ENCODE measurements around the gene REPIN1.

REPIN1 gene

DNA sequence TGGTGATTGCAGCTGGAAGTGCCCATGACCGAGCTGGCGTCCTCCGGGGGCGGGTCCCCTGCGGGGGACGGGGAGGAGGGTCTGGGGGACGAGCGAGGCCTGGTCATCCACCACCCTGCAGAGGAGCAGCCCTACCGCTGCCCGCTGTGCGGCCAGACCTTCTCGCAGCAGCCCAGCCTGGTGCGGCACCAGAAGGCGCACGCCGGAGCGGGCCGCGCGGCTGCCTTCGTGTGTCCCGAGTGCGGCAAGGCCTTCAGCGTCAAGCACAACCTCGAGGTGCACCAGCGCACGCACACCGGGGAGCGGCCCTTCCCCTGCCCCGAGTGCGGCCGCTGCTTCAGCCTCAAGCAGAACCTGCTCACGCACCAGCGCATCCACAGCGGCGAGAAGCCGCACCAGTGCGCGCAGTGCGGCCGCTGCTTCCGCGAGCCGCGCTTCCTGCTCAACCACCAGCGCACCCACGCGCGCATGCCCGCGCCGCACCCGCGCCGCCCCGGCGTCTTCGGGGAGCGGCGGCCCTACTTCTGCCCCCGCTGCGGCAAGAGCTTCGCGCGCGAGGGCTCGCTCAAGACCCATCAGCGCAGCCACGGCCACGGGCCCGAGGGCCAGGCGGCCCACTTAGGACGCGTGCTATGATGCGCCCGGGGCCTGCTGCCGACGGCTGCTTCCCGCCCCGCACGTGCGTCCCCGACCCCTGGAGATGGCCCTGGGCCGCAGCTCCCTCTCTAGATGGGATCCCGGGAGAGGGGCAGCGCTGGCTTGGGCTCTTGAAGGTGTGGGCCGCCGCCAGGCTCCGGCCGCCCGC lies 39.2 kb downstream of the REPIN1 start:
- DNase-seq (ENCODE audit: low read depth) = no peak

DNA sequence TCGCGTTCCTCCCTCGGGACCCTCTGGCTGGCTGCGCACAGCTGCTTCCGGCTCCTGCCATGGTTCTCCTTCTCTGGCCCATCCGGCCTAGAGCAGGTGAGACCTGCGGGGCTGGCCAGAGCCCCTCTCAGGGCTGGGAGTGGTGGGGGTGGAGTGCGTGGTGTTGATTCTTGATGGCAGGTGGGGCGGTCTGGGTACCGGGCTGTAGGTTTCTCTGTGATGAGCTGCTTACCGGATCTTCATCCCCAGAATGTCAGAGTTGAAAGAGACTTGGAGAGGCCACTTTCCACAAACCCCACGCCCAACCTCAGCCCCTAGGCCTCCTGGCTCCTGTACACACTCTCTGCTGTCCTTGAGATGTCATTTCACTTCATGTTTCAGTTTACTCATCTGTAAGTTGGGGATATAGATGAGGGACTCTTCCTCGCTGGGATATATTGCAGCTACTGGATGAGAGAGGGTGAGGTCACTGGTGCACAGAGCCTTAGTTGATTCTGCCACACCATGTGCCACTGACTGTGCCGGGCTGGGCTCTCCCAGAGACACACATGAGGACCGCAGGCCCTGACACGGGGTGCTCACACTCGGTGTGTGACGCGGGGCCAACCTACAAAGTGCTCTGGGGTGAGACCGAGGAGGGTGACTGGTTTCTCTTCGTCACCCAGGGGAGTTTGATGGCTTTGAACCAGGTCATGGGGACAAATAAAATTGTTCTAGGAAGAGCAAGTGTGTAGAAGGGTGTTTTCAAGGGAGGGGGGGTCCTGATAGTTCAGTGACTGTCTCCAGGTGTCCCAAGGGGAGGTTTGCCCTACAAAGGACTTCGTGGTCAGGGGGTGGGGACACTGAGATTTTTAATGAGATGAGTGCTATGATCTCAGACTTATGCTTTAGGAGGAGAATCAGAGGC lies 40.0 kb downstream of the REPIN1 start:
- DNase-seq (ENCODE audit: low read depth) = no peak

DNA sequence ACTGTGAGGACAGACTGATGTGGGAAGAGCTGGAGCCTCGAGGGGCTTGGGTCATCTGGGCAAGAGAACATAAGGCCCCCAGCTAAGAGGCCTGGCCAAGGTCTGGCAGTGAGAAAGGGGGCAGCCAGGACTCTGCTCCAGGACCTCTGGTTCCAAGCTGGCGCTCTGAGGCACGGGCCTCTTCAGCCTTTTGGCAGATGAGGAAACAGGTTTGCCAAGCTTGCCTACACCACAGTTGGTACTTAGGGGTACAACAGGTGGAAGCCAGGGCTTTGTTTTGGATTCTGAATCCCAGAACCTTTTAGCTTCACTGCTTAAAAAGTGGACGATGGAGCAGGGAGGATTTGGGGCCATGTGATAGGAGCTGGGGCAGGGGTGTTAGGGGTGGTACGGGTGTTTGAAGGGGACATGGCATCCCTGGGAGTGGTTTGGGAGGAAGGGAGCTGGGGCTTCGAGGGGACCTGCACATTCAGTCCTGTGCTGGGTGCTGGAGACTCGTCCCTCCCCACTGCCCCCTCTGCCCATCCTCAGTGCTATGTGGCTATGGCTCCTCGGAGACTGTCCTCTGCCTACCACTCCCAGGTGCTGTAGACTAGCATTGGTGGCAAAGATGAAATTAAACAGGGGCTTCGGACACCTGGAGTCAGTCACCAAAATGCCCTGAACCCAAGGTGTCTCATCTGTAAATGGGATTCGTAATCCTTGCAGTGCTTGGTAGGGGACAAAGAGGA lies 40.8 kb downstream of the REPIN1 start:
- DNase-seq (ENCODE audit: low read depth) = no peak

DNA sequence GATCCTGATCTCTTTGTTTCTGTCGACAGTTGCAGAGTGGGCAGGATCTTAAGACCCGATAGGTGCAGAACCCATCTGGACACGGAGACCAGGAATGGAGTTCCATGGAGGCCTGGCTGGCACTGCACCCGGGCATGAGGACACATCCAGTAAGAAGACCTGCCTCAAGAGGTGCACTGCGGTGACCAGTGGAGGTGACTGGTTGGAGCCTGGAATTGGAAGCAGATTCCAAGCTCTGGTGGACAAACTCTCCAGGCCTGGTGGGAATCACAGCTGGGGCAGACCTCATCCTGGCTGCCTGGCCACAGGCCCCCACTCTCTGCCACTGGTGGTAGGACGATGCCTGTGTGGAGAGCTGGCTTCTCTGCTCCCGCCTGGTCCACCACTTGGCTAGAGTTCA lies 41.5 kb downstream of the REPIN1 start:
- DNase-seq (ENCODE audit: low read depth) = no peak

DNA sequence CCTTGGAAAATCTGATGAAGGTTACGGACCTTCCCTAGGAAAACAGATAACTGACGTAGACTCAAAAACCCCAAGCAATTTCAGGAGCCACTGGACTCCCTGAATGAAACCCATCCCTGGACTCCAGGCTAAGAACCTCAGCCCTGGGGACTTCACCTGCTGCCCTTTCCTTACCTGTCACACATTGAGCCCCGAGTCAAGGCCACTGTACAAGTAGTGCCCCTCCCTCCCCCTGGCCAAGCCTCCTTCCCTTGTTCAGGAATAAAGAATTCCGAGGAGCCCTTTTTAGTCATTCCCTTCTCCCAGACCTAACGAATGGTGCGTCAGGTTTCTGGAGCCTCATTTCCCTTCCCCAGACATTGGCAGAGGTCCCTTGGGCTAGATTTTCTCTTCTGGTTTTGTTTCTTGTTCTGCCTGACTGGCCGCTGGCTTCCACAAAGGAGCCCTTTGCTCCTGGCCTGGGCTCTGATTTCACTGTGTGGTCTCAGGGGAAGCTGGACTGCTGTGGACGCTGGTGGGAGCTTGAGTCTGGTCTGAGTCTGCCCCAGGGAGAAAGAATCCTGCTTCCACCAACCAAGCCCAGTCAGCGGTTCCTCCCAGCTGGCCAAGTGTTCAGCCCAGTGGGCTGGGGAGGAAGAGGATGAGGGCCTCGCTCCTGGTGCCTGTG lies 42.2 kb downstream of the REPIN1 start:
- DNase-seq (ENCODE audit: low read depth) = no peak

DNA sequence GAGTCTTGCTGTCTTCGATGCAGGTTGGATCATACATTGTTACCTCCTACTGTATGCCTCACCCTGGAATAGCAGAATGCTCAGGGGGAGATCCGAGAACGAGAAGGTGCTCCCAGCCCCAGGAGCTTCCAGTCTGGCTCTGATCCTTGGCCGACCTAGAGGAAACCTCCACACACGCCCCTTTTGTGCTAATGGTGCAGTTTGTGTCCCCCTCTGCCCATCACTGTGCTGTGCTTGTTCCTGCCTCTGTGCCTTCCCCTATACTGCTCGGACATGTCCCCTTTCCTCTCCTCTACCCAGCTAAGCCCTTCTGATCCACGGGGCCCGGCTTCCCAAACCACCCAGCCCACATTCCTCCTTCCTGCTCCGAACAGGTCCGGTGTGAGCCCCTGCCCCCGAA lies 43.0 kb downstream of the REPIN1 start:
- DNase-seq (ENCODE audit: low read depth) = no peak

DNA sequence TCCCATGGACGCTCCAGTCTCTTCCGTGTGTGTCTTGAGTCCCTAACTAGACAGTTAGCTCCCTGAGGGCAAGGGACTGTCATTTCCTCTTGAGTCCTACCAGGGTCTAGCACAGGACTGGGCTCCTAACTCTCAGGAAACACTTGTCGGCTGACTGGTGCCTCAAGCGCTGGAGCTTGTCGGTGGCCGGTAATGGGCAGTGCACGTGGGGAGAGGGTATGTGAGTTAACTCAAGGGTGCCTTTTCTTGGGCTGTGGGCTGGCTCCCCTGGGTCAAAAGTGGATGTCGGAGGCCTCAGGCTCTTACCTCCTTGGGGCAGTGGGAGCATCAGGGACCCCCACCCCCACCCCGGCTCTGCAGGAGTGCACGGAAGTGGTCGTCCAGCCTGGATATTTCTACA lies 43.4 kb downstream of the REPIN1 start:
- DNase-seq (ENCODE audit: low read depth) = no peak

DNA sequence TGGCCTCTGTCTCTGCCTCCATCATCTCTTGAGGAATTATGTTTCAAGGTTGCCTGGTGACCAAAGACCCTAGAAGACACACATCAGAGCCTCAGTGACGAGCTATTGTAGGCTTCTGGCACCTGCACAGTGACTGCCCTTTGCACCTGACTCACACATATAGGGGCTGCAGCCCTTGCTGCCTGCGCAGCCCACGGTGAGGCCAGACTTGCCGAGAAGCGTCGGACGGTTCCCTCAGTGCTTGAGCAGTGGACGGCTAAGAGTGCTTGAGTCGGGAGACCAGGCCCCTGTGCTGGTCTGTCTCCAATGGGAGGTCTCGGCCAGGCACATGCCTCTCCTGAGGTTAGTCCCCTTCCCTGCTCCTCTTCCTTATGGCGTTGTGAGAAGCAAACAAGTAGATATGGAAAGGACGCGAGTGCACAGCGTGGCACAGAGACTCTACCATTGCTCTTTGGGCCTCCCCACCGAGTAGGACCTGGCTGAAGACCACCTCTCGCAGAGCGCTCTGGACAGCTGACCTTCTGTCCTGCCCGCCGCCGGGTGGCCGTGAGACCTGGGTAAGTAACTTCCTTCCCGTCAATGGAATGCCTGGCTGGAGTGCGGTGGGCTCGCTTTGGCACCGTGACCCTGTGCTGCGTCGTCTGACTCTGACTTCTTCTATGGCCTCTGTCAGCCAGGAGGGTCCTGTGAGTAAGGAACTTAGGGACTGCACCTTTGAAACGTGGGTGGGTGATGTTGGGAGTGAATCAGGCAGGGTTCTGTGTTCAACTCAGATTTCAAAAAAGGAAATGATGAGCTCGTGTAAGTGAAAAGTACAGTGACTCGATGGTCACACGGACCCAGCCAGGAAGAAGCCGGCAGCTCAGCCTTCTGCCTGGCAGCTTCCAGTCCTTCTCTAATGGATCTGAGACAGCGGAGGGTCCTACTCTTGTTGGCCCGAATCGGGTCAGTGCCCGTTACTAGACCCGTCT lies 44.2 kb downstream of the REPIN1 start:
- no peak for DNase-seq (ENCODE audit: low read depth)

DNA sequence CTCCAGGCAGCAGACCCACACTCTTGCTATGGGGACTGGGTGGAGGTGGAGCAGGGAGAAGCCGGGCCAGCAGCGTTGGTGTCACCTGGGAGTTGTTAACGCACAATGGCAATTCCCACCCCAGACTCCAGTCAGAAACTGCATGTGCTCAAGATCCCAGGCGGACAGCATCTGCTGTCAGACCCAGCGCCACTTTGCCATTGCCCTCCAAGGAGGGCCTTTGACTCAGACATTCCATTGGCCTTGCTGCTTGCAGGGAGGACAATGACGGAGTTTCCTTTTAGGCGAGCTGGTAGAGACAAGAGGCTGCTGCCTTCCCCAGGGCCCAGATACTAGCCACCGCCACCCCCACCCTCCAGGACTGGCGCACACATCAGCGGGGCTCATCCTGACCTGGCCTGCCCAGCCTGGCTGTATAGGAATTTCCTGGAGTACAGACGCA lies 45.0 kb downstream of the REPIN1 start:
- no peak for DNase-seq (ENCODE audit: low read depth)

DNA sequence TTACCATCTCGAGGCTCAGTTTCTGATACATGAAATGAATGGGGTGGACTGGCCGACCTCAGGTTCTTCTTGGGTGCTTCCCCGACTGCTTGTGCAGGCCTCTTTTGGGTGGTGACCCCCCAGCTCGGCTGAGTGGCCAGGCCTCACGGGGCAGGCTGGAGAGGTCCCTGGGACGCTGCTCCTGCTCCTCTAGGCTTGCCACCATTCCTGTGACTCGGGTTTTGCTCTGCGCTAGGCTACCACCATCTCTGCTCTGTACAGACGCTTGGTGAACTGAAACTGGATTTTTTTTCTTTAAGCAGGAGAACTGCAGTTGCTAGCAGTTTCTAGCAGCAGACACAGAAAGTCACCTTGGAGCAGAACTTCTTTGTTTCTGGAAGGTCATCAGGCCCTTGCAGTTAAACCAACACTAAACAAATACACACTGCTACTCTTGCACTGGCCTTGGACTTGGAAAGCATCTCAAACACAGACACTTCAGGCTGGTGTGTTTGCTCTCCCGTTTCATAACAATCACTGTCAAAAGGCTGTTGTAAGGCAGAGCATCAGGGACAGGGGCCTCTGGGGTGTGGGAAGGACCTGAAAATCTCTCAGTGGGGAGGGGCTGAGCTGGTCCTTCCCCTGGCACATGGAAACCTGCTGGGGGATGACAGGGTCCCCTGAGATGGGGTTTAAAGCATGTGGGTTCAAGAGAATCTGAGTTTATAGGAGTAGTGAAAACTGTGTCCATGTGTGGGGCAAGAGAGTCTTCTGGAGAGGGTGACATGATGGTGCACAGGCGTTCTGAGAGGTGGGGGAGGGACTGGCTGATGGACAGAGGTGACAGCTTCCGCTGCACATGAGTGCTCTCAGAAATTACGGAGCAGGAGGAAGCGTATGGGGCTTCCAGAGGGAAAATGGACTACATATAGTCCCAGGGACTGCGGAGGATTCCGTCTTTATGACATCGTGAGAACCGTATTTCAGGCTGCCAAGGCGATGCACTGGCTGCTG lies 46.8 kb downstream of the REPIN1 start:
- no peak for DNase-seq (ENCODE audit: low read depth)

DNA sequence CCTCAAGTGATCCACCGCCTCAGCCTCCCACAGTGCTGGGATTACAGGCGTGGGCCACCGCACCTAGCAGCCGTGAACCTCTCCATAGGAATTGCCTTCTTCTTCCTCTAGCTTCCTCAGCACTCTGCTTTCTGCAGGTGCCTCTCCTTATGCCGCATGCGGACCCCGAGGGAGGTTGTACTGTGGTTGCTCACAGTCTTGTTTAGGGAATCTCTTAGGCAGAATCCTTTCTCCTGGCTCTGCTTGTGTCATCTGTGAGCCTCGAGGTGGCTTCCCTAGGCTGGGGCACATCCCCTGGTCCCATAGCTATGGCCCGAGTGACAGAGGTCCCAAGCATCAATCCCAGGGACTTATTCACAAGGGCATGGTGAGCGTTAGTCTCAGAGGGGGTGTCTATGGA lies 48.6 kb downstream of the REPIN1 start:
- DNase-seq (ENCODE audit: low read depth) = no peak

DNA sequence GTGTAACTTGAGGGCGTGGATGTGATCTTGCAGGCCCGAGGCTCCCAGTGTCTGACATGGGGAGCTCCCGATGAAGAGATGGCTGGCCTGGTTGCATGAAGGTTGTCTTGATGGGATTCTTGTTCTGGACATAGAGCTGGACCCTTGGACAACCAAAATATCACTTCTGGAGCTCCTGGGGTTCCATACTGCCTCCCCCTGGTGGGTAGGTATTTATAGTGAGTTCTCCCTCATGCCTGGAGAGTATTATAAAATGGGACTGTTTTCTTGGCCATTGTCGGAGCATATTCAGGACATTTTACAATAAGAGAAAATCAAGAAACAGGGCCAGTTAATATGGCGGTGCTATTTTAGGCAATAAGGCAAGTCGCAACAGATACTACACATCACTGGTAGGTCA lies 49.2 kb downstream of the REPIN1 start:
- no peak for DNase-seq (ENCODE audit: low read depth)

DNA sequence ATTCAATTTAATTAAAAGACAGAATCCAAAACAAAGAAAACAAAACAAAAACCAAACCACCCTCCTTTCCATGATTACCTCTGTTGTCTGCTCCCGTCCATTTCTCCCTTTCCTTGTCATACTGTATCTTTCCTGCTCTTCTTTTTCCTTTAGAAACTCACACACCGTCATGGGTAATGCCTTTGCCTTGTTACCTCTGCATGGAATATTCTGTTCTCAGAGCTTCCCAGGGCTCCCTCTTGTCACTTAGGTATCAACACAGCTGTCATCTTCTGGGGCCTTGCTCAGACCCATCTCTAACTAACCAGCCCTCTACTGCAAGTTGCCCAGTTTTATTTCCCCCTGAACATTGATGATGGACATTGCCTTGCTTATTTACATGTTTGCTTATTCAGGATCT lies 51.6 kb downstream of the REPIN1 start:
- no peak for DNase-seq (ENCODE audit: low read depth)

DNA sequence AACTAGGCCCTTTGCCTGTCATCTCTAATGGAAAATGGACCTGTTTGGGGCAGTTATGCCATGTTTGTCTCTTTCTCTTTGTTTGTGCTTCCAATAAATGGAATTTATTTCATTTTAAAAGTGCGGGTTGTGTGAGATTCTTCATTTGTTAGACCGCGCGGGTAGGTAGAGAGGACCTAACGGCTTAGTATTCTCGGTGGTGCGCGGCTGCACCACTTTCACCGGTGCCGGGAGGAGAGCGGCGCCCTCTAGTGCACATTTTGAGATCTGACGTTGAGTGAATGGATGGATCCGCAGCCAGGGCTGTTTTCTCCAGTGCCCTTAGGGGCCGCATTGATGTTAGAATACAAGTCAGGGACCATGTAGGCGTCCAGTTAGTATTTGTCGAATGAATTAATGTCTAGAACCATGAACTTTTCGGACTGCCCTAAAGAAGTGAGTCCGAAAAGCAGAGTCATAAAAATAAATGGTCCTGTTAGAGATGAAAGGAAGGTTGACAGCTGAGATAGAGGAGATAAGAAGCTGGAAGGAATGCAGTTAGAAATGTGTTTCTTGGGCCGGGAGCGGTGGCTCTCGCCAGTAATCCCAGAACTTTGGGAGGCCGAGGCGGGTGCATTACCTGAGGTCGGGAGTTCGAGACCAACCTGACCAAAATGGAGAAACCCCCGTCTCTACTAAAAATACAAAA lies 52.5 kb downstream of the REPIN1 start:
- DNase-seq (ENCODE audit: low read depth) = no peak

DNA sequence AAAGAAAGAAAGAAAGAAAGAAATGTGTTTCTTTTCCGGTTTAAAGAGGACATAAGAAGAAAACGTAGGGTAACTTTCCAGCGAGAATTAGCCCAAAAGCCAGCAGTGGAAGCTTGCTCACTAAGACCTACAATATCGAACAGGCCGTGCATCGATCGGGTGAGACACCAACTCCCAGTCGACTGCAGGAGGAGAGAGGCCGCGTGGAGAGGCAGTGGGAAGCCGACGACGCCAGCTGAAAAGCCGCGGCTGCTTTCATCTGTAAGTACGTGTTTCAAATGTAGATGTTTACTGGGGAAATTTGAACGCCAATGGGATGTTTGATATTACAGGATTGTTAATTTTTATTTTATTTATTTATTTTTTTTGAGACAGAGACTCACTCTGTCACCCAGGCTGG lies 53.2 kb downstream of the REPIN1 start:
- DNase-seq (ENCODE audit: low read depth) = no peak
